ENCODE data around the gene FHOD3.

GRCh38 chr18:36676629-36677028 lies 379.1 kb downstream of the FHOD3 start:
- no peak for TF ChIP-seq CTCF (conservative IDR thresholded peaks at IDR 0.05; ENCODE audit: low read depth, low read length)
- no peak for TF ChIP-seq EZH2 (IDR thresholded peaks at IDR 0.05; ENCODE audit: borderline replicate concordance, low read depth, low read length, poor library complexity, severe bottlenecking)

Measured in A673 (cell line).